ENCODE results near the gene CYTL1.
"Not testable (repeated sequence)": the region's sequence is repeated elsewhere in the genome, so short reads cannot be mapped to it uniquely, and the experiment has no call there.

CYTL1 gene

DNA sequence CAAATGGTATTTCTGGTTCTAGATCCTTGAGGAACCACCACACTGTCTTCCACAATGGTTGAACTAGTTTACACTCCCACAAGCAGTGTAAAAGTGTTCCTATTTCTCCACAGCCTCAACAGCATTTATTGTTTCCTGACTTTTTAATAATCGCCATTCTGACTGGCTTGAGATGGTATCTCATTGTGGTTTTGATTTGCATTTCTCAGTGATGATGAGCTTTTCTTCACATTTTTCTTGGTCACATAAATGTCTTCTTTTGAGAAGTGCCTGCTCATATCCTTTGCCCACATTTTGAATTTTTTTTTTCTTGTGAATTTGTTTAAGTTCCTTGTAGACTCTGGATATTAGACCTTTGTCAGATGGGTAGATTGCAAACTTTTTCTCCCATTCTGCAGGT, 22.3 kb downstream of the CYTL1 start:
- DNase-seq, result not testable (repeated sequence)

DNA sequence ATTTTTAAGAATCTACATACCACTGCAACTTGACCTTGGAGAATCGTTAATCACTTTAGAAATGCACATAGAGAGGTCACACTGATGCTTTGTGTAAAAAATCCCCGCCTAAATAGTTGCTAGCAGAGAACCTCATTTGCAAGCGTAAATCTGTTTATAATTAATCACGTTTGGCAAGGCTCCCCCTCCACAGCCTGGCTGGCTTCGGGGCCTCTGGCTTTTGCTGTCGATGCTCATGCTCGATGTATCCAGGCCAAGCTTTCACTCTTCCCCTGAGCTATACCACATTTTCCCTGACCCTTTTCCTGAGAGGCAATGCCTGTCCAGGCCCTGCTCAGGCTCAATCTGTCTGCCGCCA, 23.4 kb downstream of the CYTL1 start:
- no peak for DNase-seq

DNA sequence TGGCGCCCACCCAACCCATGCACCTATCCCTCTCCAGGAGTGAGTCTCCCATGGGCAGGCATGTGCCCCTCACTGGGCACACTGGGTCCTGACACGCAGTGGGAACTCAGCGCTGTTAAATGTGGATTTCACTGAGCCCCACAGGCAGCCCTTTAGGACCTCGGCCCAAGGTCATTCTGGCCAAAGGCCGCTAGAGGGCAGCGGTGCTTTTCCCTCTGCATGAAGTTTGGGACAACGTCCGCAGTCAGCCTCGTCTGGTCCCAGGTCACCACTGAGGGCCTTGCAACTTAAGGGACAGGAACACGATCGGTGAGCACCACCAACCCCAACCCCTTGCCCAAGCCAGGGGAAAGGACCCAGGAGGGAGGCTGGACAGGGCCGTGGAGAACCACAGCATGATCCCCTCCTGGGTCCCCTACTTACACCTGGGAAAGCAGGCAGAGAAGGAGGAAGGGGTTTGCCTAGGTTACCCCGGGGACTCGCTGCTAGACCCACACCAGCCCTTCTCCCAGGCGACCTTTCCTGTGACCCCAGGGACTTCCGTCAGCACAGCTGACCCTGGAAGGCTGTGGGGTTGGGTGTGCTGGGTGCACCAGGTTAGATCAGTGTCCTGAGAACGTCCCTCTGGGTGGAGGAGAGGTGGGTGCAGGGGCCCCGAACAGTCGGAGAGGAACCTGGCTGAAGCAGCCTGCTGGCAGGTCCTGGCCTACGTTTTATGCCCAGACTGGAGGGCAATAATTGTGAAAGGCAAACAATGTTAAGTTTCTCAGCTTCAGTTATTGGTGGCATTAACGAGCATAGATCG, 24.0 kb downstream of the CYTL1 start:
- DNase-seq, result peak; percentile 83

DNA sequence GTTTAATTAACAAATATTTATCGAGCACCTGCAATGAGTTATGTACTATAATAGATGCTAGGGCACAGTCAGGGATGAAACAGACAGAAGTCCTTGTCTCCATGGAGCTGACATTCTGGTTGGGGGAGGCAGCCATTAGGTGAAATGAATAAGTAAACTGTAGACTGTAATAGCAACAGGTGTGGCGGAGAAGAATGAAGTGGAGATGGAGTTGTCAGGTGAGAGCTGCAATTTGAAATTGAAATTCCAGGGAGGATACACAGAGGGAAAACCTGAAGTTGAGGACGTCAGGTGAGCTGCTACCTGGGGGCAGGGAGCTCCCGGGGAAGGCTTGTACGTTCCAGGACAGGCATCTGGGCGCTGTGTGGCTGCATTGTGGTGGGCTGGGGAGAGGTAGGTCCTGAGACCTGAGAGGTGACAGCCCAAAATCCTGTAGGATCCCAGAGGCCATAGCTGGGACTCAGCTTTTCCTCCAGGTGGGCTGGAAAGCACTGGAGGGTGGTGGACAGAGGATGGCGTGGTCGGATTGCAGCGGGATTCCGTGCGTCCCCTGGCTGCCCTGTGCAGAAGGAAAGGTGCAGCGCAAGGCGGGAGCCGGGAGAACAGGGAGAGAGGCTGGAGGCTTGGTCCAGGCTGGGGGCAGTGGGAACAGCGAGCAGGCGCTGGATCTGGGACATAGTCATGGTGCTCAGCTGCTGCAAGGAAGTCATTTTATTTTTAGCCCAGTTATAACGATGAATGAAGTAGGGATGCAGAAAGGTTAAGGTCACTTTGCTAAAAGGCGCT, 24.8 kb downstream of the CYTL1 start:
- DNase-seq, result no peak

DNA sequence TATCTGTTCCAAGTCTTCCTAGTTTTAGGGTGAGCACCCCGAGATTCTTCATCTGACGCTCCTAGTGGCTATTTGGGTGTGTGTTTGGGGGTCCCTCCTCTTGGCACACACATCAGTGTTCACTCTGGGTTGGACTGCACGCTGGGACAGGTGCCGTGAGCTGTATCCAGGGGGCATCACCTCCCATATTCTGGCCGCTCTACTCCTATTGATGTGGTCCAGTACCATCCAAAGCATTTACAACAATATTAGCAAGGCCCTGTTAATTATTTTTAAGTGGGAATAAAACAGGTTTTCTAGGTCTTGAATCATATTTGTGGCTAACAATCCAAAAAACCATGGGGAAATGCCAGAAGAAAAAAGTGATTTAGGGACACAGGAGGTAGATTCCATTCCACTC, 26.4 kb downstream of the CYTL1 start:
- DNase-seq, result no peak

DNA sequence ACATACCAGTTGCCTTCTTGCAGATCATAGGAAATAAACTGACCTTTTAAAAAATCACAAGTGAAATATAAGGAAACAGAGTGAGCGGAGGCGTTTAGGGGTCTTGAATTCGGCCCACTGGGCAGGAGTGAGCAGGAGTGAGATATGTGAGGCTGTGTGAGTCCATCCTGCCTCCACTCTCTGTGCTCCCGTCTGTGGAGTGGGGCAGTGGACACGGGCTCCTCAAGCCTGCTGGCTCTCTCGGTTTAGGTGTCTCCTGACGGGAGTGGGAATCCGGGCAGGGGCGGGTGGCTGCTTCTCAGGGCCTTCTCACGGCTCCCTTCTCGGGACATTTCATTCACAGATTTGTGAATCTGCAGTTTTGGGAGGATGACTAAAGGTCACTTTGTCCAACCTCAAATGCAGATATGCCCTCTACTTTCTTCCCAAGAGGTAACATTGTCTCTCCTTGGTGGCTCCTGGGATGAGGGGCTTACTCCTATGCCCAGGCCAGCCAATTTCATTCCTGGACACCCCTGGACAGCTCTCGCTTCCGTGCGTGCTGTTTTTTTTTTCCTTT, 27.6 kb downstream of the CYTL1 start:
- no peak for DNase-seq

DNA sequence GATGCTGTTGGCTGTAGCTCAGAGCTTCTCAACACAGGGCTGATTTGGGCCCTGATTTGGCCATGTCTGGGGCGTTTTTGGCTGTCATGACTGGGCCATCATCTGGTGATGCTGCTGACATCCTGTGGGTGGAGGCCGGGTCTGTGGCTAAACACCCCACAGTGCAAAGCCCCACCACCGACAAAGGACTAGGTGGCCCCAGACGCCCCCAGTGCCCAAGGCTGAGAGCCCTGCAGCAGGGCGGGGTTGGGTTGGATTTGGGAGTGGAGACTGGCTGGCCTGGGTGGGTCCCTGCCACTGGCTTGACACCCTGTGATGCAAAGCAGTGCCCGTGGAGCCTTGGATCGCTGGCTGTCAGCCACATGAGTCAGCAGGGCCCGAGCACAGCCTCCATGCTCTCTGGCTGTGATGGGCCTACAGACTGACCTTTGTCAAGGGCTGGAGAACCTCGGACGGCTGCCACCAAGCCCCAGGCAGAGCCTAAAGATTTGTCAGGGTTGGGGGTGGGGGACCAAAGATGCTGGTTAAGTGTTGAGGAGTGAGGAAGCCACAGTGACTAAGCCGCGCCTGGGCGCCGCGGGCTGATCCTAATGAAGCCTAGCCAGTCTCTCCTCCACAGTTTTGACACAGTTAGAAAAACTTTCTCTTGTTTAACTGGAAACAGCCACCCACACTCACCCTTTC, 28.3 kb downstream of the CYTL1 start:
- peak; percentile 49 for DNase-seq

DNA sequence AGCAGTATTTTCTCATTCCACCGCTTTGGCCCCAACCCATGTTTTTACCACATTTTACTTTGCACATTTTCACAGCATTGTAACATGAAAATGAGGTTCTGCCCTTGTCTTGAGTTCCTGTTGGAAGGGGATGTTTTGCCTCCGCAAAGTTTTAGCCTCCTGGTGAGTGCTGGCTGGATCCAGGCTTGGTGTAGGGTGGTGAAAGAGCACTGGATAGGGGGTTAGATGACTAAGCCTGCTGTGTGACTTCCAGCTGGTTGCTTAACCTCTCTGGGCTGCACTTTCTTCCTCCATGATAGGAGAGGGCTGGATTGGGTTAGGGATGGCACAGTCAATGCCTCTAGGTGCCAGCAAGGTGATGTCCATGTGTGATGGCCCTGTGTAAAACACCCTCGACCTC, 28.9 kb downstream of the CYTL1 start:
- DNase-seq, result no peak

DNA sequence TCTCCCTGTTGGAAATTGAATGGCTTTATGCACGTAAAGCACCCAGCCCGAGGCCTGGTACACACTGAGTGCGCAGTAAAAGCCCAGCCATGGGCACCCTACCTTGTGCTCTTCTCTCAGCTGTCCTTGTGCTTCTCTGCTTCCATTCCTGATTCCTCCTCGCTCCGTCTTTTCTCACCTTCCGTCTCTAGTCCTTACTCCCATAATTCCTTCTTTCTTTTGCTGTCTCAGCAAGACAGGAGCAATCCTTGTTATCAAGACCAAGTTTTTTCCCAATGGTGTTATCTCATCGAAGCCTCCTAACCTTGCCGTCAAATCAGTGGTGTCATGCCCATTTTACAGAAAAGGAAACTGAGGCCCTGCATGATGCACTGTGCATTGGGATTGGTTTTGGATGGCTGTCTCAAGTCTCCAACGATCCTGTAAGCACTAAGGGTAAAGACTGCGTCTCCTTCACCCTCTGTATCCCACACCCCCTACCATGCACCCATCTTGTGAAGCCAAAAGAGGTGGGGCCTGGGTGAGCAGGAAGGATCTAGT, 30.1 kb downstream of the CYTL1 start:
- no peak for DNase-seq

DNA sequence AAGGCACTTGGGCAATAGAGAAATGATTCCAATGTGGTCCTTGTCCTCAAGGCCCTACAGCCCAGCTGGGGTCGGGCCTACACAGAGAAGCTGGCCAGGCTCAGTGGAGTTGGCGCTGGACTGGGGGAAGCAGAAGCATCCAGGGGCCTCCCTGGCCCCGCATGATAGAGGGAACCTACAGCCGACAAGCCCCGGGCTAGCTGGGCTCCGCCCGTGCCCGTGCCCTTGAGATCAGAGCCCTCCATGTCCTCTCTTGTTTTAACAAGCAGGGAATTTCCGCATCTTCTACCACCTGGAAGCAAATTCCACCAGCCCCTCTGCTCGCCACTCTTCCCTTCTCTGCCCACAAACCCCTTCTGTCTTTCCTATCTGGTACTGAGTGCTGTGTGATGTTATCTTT, 31.6 kb downstream of the CYTL1 start:
- DNase-seq, result no peak

DNA sequence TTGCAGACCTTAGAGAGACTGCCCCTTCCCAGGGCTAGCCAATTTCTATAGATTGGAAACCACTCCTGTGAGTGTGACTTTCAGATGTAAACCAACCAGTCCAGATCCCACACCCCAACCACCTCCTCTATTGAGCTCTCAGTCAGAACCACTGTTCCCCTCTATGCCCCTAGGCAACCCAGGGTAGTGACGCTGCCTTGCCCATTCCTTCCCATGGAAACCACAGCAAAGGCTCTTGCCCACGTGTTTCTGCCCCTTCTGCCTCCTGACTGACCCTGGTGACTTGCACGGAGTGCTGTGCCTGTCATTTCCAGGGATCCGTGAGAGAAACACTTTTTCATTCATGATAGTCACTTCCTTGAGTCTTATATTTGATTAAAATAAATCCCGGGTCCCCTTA, 32.4 kb downstream of the CYTL1 start:
- DNase-seq, result no peak

DNA sequence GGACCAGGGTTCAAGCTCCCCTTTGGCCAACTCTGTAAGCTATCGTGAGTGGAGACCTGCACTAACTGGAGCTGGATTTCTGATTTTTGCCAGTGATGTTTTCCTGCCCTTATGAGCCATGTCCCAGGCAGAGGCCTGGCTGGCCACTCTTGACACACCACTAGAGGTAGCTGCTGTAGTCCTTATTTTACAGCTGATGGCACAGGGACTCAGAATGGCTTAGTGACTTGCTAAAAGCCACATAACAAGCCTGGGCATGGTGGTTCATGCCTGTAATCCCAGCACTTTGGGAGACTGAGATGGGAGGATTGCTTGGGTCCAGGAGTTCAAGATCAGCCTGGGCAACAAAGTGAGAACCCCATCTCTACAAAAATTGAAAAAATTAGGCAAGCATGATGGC, 33.4 kb downstream of the CYTL1 start:
- DNase-seq, result no peak

DNA sequence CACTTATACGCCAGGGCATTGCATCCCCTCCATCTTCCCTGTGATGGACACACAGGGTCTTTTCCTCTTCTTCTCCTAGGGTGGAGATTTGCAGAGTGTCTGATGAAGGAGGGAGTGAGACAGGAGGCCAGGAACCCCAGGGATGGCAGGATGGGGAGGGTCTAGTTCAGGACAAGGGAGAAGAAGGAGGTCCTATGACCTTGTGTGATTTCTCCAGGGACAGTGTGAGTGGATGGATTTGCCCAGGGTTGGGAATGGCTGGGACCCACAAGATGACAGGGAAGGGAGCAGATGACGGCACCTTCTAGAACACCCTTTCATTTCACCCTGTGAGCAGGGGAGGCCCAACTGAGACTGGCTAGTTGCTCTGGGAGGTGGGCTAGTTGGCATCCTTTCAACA, 34.2 kb downstream of the CYTL1 start:
- no peak for DNase-seq

DNA sequence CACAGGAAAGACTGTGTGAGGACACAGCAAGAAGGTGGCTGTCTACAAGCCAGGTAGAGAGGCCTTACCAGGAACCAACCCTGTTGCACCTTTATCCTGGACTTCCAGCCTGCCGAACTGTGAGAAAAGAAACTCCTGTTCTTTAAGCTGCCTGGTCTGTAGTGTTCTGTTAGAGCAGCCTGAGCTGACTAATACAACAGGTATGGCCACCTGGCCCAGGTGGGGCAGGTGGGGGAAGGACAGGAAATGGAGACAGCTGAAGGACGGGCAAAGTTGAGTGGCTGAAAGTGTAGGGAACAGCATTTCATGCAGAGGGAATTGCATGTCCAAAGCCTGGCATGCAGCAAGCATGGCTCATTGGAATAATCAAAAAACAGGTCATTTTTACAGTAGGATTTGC, 35.1 kb downstream of the CYTL1 start:
- no peak for DNase-seq

DNA sequence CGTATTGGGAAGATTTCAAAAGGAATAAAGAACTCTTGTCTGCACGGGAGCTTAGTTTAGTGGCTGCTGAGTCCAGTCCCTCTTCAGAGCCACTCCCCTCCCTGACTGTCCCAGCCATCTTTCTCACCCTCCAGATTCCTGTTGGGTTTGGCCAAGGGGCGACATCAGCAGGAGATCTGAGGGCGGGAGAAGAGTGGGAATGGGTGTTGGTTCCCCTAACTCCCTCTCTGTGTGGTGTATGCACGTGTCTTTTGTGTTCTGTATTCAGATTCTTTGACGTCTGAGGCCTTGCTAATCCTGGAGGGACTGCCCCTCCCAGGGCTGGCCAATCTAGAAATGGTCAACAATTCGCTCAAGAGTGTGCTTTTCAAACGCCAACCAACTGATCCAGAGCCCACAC, 37.4 kb downstream of the CYTL1 start:
- no peak for DNase-seq

DNA sequence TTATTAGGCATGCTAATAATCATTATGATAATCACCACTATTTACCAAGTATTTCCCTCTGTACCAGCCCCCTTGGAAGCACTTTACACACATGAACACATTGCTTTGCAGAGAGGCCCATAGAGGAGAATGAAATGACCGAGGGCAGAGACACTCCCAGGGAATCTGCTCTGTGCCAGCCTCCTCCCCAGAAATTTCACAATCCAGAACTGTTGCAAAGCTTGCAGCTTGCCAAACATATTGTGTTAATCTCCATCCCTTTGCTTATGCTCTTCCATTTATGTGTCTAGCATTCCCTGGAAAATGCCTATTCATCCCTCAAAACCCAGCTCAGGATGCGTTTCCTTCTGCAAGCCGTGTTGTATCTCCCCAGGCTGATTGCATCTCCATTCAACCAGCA, 37.8 kb downstream of the CYTL1 start:
- DNase-seq, result peak; percentile 67

DNA sequence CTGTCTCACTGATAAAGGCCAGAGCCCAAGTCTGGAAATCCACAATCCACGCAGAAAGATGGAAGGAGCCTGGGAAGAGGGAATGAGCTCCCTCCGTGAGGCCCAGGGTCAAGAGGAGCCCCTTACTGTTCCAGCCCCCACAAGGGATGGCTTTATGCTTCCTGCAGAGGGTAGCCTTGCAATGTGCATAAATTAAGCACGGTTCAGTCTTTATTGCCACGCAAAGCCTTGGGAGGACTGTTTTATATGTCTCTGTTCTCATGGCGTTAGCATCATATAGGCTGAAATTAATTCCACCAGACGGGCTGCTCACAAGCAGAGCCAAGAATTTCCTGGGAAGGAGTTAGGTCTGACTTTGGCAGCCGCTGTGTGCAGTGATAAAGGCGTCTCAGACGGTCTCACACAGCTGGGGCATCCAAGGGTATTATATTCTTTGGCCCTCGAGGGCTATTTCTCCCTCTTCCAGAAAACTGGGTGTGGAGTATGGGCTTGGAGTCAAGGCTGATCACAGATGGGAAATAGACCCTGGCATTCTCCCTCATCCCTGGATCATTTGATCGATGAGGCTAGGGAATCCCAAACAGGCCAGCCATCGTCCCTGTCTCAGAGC, 38.5 kb downstream of the CYTL1 start:
- DNase-seq, result peak; percentile 72

DNA sequence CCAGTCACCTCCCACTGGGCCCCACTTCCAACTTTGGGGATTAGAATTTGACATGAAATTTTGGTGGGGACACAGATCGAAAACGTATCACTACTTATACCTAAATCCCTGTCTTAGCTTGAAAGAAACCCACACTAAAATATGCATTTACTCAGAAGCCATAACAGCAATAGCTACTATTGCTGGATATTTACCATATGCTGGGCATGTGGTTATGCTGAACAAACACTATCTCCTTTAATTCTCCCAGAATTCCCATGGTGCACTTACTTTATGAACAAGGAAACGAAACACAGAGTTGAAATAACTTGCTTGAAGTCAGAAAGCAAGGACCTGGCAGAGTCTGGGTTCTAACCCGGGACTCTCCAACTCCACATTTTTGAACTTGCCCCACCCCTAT, 39.3 kb downstream of the CYTL1 start:
- no peak for DNase-seq

DNA sequence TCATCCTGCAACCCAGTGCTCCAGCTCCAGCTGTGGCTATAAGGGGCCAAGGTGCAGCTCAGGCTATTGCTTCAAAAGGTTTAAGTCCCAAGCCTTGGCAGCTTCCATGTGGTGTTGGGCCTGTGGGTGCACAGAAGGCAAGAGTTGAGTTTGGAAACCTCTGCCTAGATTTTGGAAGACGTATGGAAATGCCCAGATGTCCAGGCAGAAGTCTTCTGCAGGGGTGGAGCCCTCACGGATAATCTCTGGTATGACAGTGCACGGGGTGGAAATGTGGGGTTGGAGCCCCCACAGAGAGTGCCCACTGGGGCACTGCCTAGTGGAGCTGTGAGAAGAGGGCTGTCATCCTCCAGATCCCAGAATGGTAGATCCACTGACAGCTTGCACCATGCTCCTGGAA, 44.5 kb downstream of the CYTL1 start:
- no peak for DNase-seq

DNA sequence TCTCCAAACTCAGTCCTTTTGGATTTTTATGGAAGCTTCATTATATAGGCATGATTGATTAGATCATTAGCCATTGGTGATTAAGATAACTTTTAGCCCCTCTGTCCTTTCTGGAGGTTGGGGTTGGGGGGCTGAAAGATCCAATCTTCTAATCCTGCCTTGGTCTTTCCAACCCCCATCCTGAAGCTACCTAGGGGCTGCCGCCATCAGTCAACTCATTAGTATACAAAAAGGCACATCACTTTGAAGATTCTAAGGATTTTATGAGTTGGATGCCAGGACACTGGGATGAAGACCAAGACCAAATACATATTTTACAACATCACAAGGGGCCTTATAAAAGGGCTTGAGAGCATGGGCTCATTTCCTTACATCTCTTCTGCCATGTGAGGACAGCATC, 47.5 kb downstream of the CYTL1 start:
- no peak for DNase-seq

DNA sequence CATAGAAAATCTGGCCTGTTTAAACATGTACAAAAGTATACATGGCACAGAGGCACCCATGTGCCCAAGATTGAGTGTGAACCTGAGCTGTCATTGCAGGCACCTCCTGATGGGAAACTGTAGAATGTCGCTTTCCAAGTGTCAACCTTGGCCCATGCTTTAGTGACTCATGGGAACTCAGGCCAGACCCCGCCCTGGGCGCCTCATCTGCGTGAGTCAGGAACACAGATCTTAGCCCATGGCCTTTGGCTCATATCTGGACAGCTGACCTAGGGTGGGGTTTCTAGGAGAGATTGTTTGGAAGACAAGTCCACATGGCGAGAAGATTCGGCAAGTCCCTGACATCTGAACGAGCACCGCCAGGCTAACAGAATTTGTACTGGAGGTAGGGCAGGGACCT, 50.0 kb downstream of the CYTL1 start:
- no peak for DNase-seq

DNA sequence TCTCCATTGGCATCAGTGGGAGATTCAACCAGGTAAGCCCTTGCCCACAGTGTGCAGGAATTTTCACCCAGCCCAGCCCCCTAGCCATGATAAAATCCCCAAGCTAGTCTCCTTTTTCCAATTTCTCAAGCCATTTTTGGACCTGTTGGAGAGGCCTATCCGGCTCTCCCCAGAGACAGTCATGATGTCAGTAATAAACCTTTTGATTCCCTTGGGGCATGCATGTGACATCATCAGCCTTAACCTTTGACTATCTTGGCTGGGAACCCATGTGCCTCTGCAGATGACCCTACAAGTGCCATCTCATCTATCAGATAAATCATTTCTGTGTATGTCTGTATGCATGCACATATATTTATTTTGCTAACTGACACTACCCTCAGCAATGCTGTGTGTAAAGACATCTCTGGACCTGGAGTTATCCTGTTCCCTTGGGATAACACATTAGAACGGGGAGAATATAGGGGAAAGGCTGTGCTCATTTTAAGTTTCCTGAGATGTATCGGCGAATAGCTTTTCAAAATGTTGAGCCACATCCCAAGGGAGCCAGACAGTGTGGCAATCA, 51.0 kb downstream of the CYTL1 start:
- no peak for DNase-seq

All from femur (tissue), 1 donor.